GM23248 (cell line): ENCODE results near the gene PIGX. TPM values are rescaled to one million over a fixed set of nuclear protein-coding genes. Genes with fewer than 3 reads are reported as not detected.

Experiments used
- DNase-seq: peaks from one replicate; pipeline ENCODE4 v3.0.0-alpha.2; 2015
- H2AFZ ChIP-seq: fragments of 200-600 bp; sonication (generic); 2 replicates; pipeline ENCODE4 v1.6.1; 2016; ENCODE audit warnings: antibody characterized with exemption
- H3F3A ChIP-seq: fragments of 200-600 bp; sonication (generic); 2 replicates; pipeline ENCODE4 v1.6.1; 2016; ENCODE audit warnings: mild to moderate bottlenecking, antibody characterized with exemption, mixed run types; ENCODE audit not compliant: insufficient read depth
- H3K27ac ChIP-seq: fragments of 200-600 bp; sonication (generic); 2 replicates; pipeline ENCODE4 v1.5.1; 2016; ENCODE audit warnings: mild to moderate bottlenecking
- H3K27me3 ChIP-seq: fragments of 200-600 bp; sonication (generic); replicated peaks from 2 replicates; pipeline ENCODE4 v1.6.1; 2016; ENCODE audit warnings: mild to moderate bottlenecking; ENCODE audit not compliant: insufficient read depth
- H3K36me3 ChIP-seq: fragments of 200-600 bp; sonication (generic); 2 replicates; pipeline ENCODE4 v1.6.1; 2016; ENCODE audit warnings: low read depth, mild to moderate bottlenecking
- H3K4me1 ChIP-seq: fragments of 200-600 bp; sonication (generic); 2 replicates; pipeline ENCODE4 v1.6.1; 2016; ENCODE audit warnings: mild to moderate bottlenecking; ENCODE audit not compliant: insufficient read depth
- H3K4me2 ChIP-seq: fragments of 200-600 bp; sonication (generic); one replicate; pipeline ENCODE4 v1.6.1; 2016; ENCODE audit warnings: mild to moderate bottlenecking; ENCODE audit not compliant: unreplicated experiment
- H3K4me3 ChIP-seq: fragments of 200-600 bp; sonication (generic); 2 replicates; pipeline ENCODE4 v1.5.1; 2016; ENCODE audit warnings: mild to moderate bottlenecking
- H3K79me2 ChIP-seq: fragments of 200-600 bp; sonication (generic); 2 replicates; pipeline ENCODE4 v1.6.1; 2016; ENCODE audit warnings: mild to moderate bottlenecking; ENCODE audit not compliant: insufficient read depth
- H3K9ac ChIP-seq: fragments of 200-600 bp; sonication (generic); 2 replicates; pipeline ENCODE4 v1.6.1; 2016; ENCODE audit warnings: mild to moderate bottlenecking
- H3K9me2 ChIP-seq: fragments of 200-600 bp; sonication (generic); 2 replicates; pipeline ENCODE4 v1.6.1; 2016; ENCODE audit warnings: mixed run types, mild to moderate bottlenecking, moderate library complexity; ENCODE audit not compliant: insufficient read depth
- H3K9me3 ChIP-seq: fragments of 200-600 bp; sonication (generic); one replicate; pipeline ENCODE4 v1.6.1; 2017; ENCODE audit warnings: low read depth
- H4K20me1 ChIP-seq: fragments of 200-600 bp; sonication (generic); 2 replicates; pipeline ENCODE4 v1.6.0; 2016; ENCODE audit not compliant: insufficient read depth
- EZH2 ChIP-seq: fragments of 200-600 bp; sonication (generic); IDR thresholded peaks from 2 replicates; pipeline ENCODE4 v1.6.1; 2018; ENCODE audit warnings: antibody characterized with exemption, mild to moderate bottlenecking; ENCODE audit not compliant: insufficient read depth, poor library complexity, severe bottlenecking
- EZH2phosphoT487 ChIP-seq: fragments of 200-600 bp; sonication (generic); IDR thresholded peaks from 2 replicates; pipeline ENCODE4 v1.6.1; 2018; ENCODE audit warnings: antibody characterized with exemption, moderate library complexity, mild to moderate bottlenecking, low read depth; ENCODE audit not compliant: insufficient read depth
- WGBS, 2 experiments: methylation state at CpG; one replicate each; pipeline ENCODE4 v1.1.6; 2015 to 2017; ENCODE audit warnings: low lambda C conversion rate in 2 of 2, low coverage in 1 of 2; ENCODE audit errors: missing lambda C conversion rate in 2 of 2; 5-methylcytosine and 5-hydroxymethylcytosine counted together
- in situ Hi-C: fragments of 300-500 bp; cut with MboI; formaldehyde crosslinking; loops from 2 replicates; pipeline ENCODE4 v1.15.0; 2020
- polyA plus RNA-seq: library from polyadenylated mRNA; unstranded; fragments of >200 nt; fragmentation: Nextera tagmentation; extraction: Ambion mirVana; gene quantifications from 2 replicates; pipeline ENCODE4 v1.2.1, GENCODE V29; 2016
- total RNA-seq: library from RNA; depleted of rRNA; stranded (reverse); fragments of >200 nt; shearing (Covaris generic); gene quantifications from 2 replicates; pipeline ENCODE4 v1.2.3, GENCODE V29; 2014

Gene PIGX
- total and polyA plus RNA-seq, 2 experiments from 2014 or later: 27.6 to 36.0 TPM

DNA sequence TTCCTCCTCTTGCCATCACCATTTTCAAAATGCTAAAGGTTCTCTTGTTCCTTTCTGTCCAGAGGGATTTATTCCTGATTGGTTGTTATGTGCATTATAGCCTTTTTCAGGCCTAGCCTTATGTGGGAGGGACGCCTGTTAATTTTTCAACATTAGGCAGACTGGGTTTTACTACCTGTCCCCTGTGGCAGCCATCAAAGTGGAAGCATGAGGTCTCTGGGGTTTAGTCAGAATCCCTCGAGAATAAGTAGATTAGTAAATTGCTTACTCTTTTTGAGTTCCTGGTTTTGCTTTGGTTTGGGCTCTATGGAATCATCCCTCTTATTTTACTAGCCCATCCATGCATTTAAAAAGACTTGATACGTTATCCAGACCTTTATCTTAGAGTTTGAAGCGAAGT is 59.9 kb downstream of the PIGX start:
- TF ChIP-seq EZH2: no peak
- Histone ChIP-seq H3K9ac (no peak overlapping the region), H3K36me3 (no peaks in the 10 kb centered on the region), H3K27ac (no peak overlapping the region), H3K9me3 (no peaks in the 10 kb centered on the region), H3K9me2 (no peaks in the 10 kb centered on the region), H3K27me3 (no peaks in the 10 kb centered on the region), H2AFZ (no peak overlapping the region), H3K4me3 (no peak overlapping the region), H3K4me1 (peaks cover 26% of the 10 kb centered on the region), H3K79me2 (peaks cover 90% of the 10 kb centered on the region), H4K20me1 (peaks cover 24% of the 10 kb centered on the region), H3F3A (peaks cover 37% of the 10 kb centered on the region), H3K4me2 (no peak overlapping the region)
- no peak for DNase-seq
- in situ Hi-C loops: no loop called here
- WGBS, 2 experiments: 95 to 98% methylated on average over 4 of the region's 4 CpGs

DNA sequence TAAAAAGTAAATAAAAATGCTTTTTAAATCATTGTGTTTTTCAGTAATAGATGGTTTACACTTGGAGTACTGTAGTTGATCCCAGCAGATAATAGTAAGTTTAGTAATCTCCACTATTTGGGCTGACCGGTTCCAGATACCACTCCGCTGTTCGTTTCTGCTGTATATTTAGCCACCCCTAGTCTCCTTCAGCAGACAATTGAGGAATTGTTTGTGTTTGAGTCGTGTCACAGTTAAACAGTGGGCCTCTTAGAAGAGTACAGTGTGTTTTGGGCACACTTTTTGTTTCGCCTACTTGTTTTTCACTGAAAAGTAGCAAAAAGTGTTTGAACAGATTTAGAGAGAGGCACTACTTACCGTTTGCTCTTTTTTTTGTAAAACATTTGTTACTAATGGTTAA is 60.7 kb downstream of the PIGX start:
- no peak overlapping the region for H3K27ac ChIP-seq

DNA sequence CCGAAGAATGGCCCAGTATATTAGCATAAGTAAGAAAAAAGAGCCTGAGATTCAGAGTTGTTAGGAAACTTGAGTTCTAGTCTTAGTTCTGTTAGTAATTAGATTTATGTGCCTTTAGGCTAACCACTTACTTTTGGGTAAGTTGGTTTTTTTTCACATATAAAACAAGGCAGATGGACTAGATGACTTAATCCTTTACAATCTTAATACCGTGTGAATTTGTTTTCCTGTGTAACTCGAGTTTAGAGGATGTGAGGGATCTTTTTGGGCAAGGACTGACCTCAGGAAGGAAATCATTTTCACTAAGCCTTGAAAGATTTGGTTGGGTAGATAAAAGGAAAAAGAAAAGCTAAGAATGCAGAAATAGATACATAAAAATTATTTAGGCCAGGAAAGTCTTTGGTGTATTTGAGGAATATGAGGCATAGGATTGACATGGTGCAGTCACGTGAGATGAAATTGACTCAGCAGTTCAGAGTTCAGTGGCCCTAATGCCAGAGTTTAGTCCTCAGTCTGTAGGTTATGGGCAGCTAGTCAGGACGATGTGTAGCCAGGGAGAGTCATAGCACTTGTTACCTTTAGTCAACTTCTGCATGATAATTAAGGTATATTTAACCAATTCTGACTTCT is 62.1 kb downstream of the PIGX start:
- Histone ChIP-seq H3K79me2 (peaks cover 86% of the 10 kb centered on the region), H3K4me3 (peak overlapping the region; percentile 9; the same call in 1 of the 2 replicates), H2AFZ (no peak overlapping the region), H4K20me1 (peaks cover 29% of the 10 kb centered on the region), H3K27ac (peak overlapping the region; percentile 69), H3K27me3 (no peaks in the 10 kb centered on the region), H3K36me3 (no peaks in the 10 kb centered on the region), H3K4me2 (peak overlapping the region; percentile 38), H3K9ac (peak overlapping the region; percentile 24; the same call in 1 of the 2 replicates), H3K9me3 (no peaks in the 10 kb centered on the region), H3K4me1 (peaks cover 37% of the 10 kb centered on the region), H3K9me2 (no peaks in the 10 kb centered on the region), H3F3A (peaks cover 54% of the 10 kb centered on the region)
- DNase-seq: peak; percentile 66
- in situ Hi-C loops: no loop called here
- 33 to 40% methylated on average over 5 of the region's 5 CpGs for WGBS, 2 experiments
- TF ChIP-seq EZH2phosphoT487 (no peak), EZH2 (no peak)

More for the DNA sequence above, 60.7 kb downstream of the PIGX start:
- Histone ChIP-seq H4K20me1 (peaks cover 24% of the 10 kb centered on the region), H3K9me2 (no peaks in the 10 kb centered on the region), H3K4me3 (no peak overlapping the region), H3F3A (peaks cover 40% of the 10 kb centered on the region), H3K4me2 (no peak overlapping the region), H3K4me1 (peaks cover 26% of the 10 kb centered on the region), H2AFZ (no peak overlapping the region), H3K9me3 (no peaks in the 10 kb centered on the region), H3K27me3 (no peaks in the 10 kb centered on the region), H3K79me2 (peaks cover 90% of the 10 kb centered on the region), H3K9ac (no peak overlapping the region), H3K36me3 (no peaks in the 10 kb centered on the region)
- DNase-seq: no peak
- 97 to 98% methylated on average over 6 of the region's 6 CpGs for WGBS, 2 experiments
- in situ Hi-C loops: no loop called here
- TF ChIP-seq EZH2phosphoT487 (no peak), EZH2 (no peak)

DNA sequence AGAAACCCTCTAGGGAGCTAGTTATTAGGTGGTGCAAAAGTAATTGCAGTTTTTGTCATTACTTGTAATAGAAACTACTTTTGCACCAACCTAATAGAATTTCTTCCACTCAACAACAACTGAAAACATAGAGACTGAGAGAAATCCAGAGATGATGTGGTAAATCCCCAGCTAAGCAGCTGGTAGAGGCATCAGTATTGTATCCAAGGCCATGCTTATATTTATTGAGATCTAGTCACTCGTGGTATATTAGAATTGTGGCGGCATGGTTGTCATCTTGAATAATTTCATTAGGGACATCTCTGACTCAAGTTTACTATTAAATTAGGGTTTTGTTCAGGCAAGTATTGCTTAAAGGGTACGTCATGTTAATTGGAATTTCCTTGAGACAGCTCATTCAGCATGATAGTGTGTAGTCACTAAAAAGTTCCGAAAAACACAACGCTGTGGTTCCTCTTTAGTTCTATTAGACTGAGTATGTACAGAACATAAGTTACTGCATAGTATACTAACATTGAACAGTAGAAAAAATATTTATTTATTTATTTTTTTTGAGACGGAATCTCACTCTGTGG is 62.8 kb downstream of the PIGX start:
- Histone ChIP-seq H3K4me1 (peaks cover 43% of the 10 kb centered on the region), H3K9me2 (no peaks in the 10 kb centered on the region), H4K20me1 (peaks cover 32% of the 10 kb centered on the region), H3K4me3 (peak overlapping the region; percentile 9; the same call in 1 of the 2 replicates), H3K9ac (peak overlapping the region; percentile 24; the same call in 1 of the 2 replicates), H3K36me3 (no peaks in the 10 kb centered on the region), H3F3A (peaks cover 60% of the 10 kb centered on the region), H3K27me3 (no peaks in the 10 kb centered on the region), H3K4me2 (peak overlapping the region; percentile 38), H3K27ac (peak overlapping the region; percentile 69), H3K79me2 (peaks cover 86% of the 10 kb centered on the region), H3K9me3 (no peaks in the 10 kb centered on the region), H2AFZ (no peak overlapping the region)
- peak; percentile 87 for DNase-seq
- in situ Hi-C loops: no loop called here
- TF ChIP-seq EZH2phosphoT487: no peak
- TF ChIP-seq EZH2: no peak
- WGBS, 2 experiments: 15 to 16% methylated on average over 6 of the region's 6 CpGs
